ENCODE measurements around the gene TLK1.

The TLK1 gene

DNA sequence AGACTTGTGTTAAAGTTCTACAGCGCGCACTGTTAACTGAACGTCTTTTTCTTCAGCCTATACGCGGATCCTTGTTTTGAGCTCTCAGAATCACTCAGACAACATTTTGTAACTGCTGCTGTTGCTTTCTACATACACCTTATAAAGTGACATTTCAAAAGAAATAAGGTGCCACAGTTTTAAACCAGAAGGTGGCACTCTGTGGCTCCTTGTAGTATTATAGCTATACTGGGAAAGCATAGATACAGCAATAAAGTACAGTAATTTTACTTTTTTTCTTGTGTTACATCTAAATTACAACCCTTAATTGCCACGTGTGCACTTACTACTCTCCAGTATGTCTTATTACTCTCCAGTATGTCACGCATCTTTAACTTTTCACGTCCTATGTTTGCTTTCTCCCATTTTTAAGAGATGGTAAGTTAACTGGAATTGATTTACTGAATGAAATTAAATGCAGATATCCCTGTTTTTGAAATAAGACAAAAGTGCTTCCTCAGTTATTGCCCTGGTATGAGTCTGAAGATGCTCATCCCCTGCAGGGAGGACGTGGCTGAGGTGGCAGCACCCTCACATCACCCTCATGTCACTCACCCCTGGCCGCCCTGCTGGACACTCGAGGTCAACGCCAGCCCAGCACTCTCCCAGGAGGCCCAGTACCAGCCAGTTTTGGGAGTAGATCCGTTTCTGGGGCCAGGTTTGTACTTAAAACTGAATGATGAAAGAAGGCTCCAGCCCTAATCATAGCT is 193.9 kb downstream of the TLK1 start:
- no peak for DNase-seq
- ATAC-seq, result peak; percentile 47

DNA sequence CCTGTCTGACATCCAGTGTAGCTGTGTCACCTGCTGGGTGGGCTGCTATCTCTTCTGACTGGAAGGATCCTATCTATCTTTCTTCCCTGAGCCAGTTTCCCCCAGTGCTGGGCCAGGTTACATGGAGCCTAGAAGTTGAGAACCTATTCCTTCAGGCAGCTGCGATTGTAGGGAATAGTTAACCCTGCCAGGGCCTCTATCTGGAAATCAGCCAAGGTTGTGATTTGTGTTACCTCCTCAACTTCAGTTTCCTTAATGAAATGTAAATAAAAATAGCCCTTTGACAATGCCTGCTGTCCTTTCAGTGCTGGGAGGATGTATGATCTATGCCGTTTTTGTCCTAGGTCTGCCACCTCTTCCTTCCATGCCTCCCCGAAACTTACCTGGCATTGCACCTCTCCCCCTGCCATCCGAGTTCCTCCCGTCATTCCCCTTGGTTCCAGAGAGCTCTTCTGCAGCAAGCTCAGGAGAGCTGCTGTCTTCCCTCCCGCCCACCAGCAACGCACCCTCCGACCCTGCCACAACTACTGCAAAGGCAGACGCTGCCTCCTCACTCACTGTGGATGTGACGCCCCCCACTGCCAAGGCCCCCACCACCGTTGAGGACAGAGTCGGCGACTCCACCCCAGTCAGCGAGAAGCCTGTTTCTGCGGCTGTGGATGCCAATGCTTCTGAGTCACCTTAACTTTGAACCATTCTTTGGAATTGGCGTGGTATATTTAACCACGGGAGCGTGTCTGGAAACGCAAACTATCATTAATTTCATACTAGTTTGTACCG is 195.1 kb downstream of the TLK1 start:
- ATAC-seq (no peak), DNase-seq (no peak)

- ATAC-seq, result no peak
- no peak for DNase-seq
Measured at GRCh38 chr2:170963386-170963785, 197.3 kb downstream of the TLK1 start.

DNA sequence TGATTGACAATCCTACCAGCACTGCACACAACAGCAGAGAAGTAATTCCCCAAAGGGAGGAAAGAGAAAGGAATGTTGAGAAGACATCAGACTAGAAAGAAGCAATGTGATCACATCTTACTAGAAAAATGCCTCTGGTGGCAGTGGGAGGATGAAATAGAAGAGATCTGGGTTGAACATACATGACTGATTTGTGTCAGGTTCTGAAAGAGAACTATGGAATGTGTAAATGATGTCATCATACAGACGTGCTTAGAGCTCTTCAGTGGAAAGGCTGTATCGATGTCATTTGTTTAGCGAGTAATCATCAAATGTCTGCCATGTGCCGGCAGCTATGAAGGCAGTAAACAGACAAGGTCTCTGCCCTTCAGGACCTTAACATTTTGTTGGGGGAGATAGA is 206.8 kb downstream of the TLK1 start:
- ATAC-seq (no peak), DNase-seq (no peak)

GRCh38 chr2:170950221-170950761 is 210.4 kb downstream of the TLK1 start:
- ATAC-seq (no peak), DNase-seq (no peak)

- no peak for DNase-seq
- ATAC-seq, result no peak
Measured at GRCh38 chr2:170949415-170949814, 211.3 kb downstream of the TLK1 start.

- ATAC-seq (no peak), DNase-seq (no peak)
Measured at GRCh38 chr2:170944545-170944944, 216.1 kb downstream of the TLK1 start.

DNA sequence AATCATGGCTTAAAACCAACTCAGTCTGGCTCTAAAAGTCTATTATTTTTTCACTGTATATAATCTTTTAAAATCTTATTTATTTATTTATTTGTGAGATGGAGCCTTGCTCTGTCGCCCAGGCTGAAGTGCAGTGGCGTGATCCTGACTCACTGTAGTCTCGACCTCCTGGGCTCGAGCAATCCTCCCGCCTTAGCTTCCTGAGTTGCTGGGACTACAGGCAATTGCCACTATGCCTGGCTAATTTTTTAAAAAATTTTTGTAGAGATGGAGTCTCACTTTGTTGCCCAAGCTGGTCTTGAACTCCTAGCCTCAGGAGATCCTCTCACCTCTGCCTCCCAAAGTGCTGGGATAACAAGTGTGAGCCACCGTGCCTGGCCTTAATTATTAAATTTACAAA is 217.1 kb downstream of the TLK1 start:
- ATAC-seq (no peak), DNase-seq (no peak)

GRCh38 chr2:170943041-170943440 is 217.7 kb downstream of the TLK1 start:
- DNase-seq (no peak), ATAC-seq (no peak)

GRCh38 chr2:170942615-170943014 is 218.1 kb downstream of the TLK1 start:
- ATAC-seq (no peak), DNase-seq (no peak)
